Heart left ventricle (tissue), 13 donors: ENCODE data around the gene CLEC4G.

Experiments used
- POLR2A ChIP-seq, 2 donors: fragments of 450-650 bp; IDR thresholded peaks; one replicate each; pipeline ENCODE4 v1.6.1; 2017; ENCODE audit warnings: antibody characterized with exemption in 2 of 2, mild to moderate bottlenecking in 2 of 2, moderate library complexity in 2 of 2
- TF ChIP-seq, protein P1 (sequence below), 12 donors: fragments of 200-600 bp; sonication (generic) in 4 of 12; IDR thresholded peaks; one replicate each; pipeline versions ENCODE4 v1.5.0 to v1.8.0; 2018 to 2022; ENCODE audit warnings: antibody characterized with exemption in 12 of 12, mild to moderate bottlenecking in 5 of 12
- donor health status: ischemic (EF 13 %, LVEDD 7.1; RV severe dilation, severe dysfunction).
- donor health status: DM: no; HTN: yes; CAD: no.
- donor health status: DM: no; HTN: no; CAD: no.
- donor health status: ischemic (EF 25% LVEDD 6.9; RV normal size, moderate dysfunction).
- donor health status: ischemic (EF 25% LVEDD 5.7; RV mildly dilated, moderate dysfunction).
- donor health status: ischemic (EF 35%, LVEDD 5.7; RV mildly dilated, moderate dysfunction).
- donor health status: nonischemic (EF 11% LVEDD 7.7; RV severe dilation, severe dysfunction).
- donor health status: DM: yes; HTN: yes; CAD: no.
- donor health status: PGD.
- donor health status: ischemic (EF 29% LVEDD 5.4; RV normal size, mild dysfunction).
- donor health status: nonischemic (EF 23%, LVEDD 6.1; RV moderate dilation, normal function).

DNA sequence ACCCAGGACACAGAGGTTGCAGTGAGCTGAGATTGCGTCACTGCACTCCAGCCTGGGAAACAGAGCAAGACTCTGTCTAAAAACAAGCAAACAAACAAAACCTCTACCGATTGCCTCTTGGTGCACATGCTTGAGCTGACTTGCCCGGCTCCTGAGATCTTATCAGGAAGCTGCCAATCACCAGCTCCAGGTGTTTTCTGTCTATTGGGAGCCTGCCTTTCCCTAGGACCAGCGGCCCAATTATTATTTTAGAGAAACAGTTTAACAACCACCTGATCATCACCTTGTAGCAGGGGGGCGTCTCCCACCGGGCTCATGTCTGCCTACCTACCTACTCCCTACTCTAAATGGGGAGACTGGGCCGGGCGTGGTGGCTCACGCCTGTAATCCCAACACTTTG is 41.9 kb upstream of the CLEC4G start:
- TF ChIP-seq, protein P1, sequence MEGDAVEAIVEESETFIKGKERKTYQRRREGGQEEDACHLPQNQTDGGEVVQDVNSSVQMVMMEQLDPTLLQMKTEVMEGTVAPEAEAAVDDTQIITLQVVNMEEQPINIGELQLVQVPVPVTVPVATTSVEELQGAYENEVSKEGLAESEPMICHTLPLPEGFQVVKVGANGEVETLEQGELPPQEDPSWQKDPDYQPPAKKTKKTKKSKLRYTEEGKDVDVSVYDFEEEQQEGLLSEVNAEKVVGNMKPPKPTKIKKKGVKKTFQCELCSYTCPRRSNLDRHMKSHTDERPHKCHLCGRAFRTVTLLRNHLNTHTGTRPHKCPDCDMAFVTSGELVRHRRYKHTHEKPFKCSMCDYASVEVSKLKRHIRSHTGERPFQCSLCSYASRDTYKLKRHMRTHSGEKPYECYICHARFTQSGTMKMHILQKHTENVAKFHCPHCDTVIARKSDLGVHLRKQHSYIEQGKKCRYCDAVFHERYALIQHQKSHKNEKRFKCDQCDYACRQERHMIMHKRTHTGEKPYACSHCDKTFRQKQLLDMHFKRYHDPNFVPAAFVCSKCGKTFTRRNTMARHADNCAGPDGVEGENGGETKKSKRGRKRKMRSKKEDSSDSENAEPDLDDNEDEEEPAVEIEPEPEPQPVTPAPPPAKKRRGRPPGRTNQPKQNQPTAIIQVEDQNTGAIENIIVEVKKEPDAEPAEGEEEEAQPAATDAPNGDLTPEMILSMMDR (IDR thresholded peaks at IDR 0.05) = no peak
- TF ChIP-seq POLR2A (IDR thresholded peaks at IDR 0.05) = no peak
